Measurements from ENCODE around the gene B3GNT9. TPM values are rescaled to one million over a fixed set of nuclear protein-coding genes. Genes with fewer than 3 reads are reported as not detected.
A peak's percentile ranks its signal among the peaks of the same experiment; 100 is the strongest.

B3GNT9 gene
- total and polyA plus RNA-seq, 11 donors: 6.4 to 17.5 (median 11.9) TPM

DNA sequence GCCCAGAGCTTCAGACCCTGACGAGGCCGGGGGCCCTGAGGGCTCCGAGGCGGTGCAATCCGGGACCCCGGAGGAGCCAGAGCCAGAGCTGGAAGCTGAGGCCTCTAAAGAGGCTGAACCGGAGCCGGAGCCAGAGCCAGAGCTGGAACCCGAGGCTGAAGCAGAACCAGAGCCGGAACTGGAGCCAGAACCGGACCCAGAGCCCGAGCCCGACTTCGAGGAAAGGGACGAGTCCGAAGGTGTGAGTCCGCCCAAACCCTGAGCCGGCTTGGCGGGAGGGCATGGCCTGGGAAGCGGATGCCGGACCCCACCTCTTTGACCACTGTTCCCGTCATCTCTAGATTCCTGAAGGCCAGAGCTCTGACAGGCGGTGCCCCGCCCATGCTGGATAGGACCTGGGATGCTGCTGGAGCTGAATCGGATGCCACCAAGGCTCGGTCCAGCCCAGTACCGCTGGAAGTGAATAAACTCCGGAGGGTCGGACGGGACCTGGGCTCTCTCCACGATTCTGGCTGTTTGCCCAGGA is 24.0 kb upstream of the B3GNT9 start:
- peaks cover 0 to 4% (median 0%) of the 10 kb centered on the region in 9 donors for H3K27me3 ChIP-seq
- no peaks in the 10 kb centered on the region for H3K9me3 ChIP-seq
- TF ChIP-seq POLR2A (IDR thresholded peaks at IDR 0.05) (no peak), CTCF (IDR thresholded peaks at IDR 0.05) (no peak)
- 46 to 63% (median 54%) methylated on average over 25 to 31 of the region's 31 CpGs for WGBS, 4 donors
- H3K36me3 ChIP-seq: peaks cover 0 to 13% (median 0%) of the 10 kb centered on the region in 9 donors
- ATAC-seq (no peak), DNase-seq (no peak)
- intact Hi-C loops (cut with DNase I): loop anchor here in 3 of 10 donors (5.0 to 10.0 kb wide), 2 partner anchors 60 to 73 kb away; partner anchors contain the start of genes FHOD1 (in 2 of the 3) and SLC9A5 (in 2 of the 3)
- peaks cover 5 to 64% (median 51%) of the 10 kb centered on the region in 12 donors for H3K4me1 ChIP-seq
- H3K4me3 ChIP-seq: peak overlapping the region; percentile 4 to 65 (median 53)
- peak overlapping the region in 11 of 12 donors; percentile 80 to 97 (median 92) for H3K27ac ChIP-seq

DNA sequence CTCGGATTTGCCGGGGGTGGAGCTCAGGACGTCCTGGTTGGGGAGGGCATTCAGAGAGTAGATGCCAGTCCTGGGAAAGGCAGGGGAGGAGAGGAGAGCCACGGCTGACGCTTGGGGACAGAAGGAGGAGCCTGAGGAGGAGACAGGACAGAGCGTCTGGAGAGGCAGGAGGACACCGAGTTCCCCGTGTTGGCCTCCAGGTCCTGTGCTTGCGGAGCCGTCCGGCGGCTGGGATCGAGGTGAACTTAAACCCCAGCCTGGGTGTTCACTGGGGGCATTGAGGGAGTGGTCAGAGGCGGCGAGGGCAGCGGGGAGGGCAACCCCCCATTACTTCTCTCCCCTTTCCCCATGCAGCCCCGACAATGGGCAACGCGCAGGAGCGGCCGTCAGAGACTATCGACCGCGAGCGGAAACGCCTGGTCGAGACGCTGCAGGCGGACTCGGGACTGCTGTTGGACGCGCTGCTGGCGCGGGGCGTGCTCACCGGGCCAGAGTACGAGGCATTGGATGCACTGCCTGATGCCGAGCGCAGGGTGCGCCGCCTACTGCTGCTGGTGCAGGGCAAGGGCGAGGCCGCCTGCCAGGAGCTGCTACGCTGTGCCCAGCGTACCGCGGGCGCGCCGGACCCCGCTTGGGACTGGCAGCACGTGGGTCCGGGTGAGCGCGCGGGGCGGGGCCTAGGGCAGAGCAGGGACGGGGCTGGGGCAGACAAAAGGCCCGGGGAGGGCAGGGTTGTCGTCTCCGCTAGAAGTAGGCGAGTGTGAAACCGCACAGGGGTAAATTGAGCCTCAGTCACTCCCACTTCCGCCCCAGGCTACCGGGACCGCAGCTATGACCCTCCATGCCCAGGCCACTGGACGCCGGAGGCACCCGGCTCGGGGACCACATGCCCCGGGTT is 23.3 kb upstream of the B3GNT9 start:
- 1 to 2% (median 1%) methylated on average over 13 to 71 of the region's 71 CpGs for WGBS, 4 donors
- peak overlapping the region; percentile 80 to 97 (median 92) for H3K27ac ChIP-seq
- peak; percentile 73 to 78 (median 77) for ATAC-seq

DNA sequence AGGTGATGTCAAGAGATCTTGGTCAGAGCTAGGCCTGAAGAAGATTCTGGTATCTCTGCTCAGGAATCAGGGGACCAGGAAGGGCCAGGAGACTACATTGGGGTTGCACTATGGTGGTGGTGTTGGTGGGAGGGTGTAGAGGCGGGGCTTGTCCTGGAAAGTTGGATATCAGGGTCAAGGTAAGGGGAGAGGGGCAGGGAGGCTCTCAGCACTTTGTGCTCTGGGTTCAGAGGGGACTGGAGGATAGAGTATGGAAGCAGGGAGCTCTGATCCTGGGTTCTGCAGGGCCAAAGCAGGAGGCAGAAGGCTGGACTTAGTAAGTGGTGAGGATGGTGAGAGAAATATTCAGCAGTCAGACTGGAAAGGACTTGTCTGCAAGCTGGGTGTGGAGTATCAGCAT is 22.5 kb upstream of the B3GNT9 start:
- no peak for TF ChIP-seq CTCF (IDR thresholded peaks at IDR 0.05)
- TF ChIP-seq POLR2A (IDR thresholded peaks at IDR 0.05): no peak
- Histone ChIP-seq H3K4me1 (peaks cover 5 to 67% (median 53%) of the 10 kb centered on the region in 12 donors), H3K9me3 (no peaks in the 10 kb centered on the region), H3K36me3 (peaks cover 0 to 13% (median 0%) of the 10 kb centered on the region in 9 donors), H3K27me3 (peaks cover 0 to 9% (median 0%) of the 10 kb centered on the region in 9 donors), H3K27ac (peak overlapping the region; percentile 80 to 97 (median 92)), H3K4me3 (peak overlapping the region in 10 of 12 donors; percentile 29 to 65 (median 54))
- 92 to 98% (median 94%) methylated on average over 1 of the region's 1 CpG for WGBS, 4 donors
- intact Hi-C loops (cut with DNase I): loop anchor here in 3 of 10 donors (5.0 to 10.0 kb wide), 2 partner anchors 59 to 74 kb away; partner anchors contain the start of genes FHOD1 (in 2 of the 3) and SLC9A5 (in 2 of the 3)
- DNase-seq (no peak), ATAC-seq (no peak)

More for the DNA sequence above, 23.3 kb upstream of the B3GNT9 start:
- peak; percentile 85 to 95 (median 93) for DNase-seq
- intact Hi-C loops (cut with DNase I): loop anchor here in 3 of 10 donors (5.0 to 10.0 kb wide), 2 partner anchors 59 to 73 kb away; partner anchors contain the start of genes FHOD1 (in 2 of the 3) and SLC9A5 (in 2 of the 3)
- Histone ChIP-seq H3K4me1 (peaks cover 5 to 70% (median 58%) of the 10 kb centered on the region in 12 donors), H3K36me3 (peaks cover 0 to 13% (median 0%) of the 10 kb centered on the region in 9 donors), H3K9me3 (no peaks in the 10 kb centered on the region), H3K27me3 (peaks cover 0 to 4% (median 0%) of the 10 kb centered on the region in 9 donors), H3K4me3 (peak overlapping the region; percentile 4 to 65 (median 53))
- TF ChIP-seq POLR2A (IDR thresholded peaks at IDR 0.05): peak; percentile 22 to 75
- peak in 9 of 12 donors; percentile 11 to 50 (median 35) for TF ChIP-seq CTCF (IDR thresholded peaks at IDR 0.05)

All from heart left ventricle (tissue), 16 donors.